GM18858 (cell line): ENCODE measurements around the gene TRIM24.
"Not testable (repeated sequence)": the region's sequence is repeated elsewhere in the genome, so short reads cannot be mapped to it uniquely, and the experiment has no call there.

Experiments
- ATAC-seq: cut with Tn5 transposase; IDR thresholded peaks from one replicate; pipeline ENCODE4 v1.9.1; 2021; ENCODE audit not compliant: unreplicated experiment

Gene TRIM24

GRCh38 chr7:138525757-138526156, 65.7 kb downstream of the TRIM24 start:
- ATAC-seq, result no peak

GRCh38 chr7:138527746-138528223, 67.7 kb downstream of the TRIM24 start:
- ATAC-seq, result no peak

DNA sequence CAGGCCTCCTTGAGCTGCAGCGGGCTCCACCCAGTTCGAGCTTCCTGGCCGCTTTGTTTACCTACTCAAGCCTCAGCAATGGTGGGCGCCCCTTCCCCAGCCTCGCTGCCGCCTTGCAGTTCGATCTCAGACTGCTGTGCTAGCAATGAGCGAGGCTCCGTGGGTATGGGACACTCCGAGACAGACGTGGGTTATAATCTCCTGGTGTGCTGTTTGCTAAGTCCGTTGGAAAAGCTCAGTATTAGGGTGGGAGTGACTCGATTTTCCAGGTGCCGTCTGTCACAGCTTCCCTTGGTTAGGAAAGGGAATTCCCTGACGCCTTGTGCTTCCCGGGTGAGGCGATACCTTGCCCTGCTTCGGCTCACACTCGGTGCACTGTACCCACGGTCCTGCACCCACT, 76.8 kb downstream of the TRIM24 start:
- not testable (repeated sequence) for ATAC-seq

- ATAC-seq, result no peak
Measured at GRCh38 chr7:138538518-138538917, 78.5 kb downstream of the TRIM24 start.

- ATAC-seq, result no peak
Measured at GRCh38 chr7:138538997-138539644, 79.1 kb downstream of the TRIM24 start.

DNA sequence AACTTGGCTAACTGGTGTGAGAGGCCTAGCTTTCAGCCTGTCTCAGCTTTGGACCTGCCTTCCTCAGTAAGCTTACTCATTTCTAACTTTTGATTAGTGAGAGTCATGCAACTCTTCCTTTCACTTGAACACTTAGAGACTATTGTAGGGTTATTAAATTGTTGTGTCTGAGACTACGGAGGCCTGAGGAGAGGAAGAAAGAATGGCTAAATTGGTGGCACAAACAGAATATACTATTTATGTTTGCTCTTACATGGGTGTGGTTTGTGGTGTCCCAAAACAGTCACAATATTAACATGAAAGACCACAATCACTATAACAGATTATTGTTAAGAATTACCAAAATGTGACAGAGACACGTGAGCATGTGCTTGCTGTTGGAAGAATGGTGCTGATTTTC, 82.1 kb downstream of the TRIM24 start:
- ATAC-seq, result peak; percentile 88

DNA sequence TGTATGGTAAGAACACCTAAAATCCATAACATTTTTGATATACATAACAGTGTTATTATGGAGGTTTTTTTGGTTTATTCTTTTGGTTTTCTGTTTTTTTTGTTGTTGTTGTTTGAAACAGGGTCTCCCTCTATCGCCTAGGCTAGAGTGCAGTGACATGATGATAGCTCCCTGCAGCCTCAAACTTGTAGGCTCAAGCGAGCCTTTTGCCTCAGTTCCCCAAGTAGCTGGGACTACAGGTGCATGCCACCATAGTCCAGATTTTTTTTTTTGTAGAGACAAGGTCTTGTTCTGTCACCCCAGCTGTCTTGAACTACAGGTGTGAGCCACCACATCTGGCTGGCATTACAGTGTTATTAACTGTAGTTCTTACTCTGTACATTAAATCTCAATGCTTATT, 83.7 kb downstream of the TRIM24 start:
- no peak for ATAC-seq

GRCh38 chr7:138545123-138545522, 85.1 kb downstream of the TRIM24 start:
- ATAC-seq, result no peak

DNA sequence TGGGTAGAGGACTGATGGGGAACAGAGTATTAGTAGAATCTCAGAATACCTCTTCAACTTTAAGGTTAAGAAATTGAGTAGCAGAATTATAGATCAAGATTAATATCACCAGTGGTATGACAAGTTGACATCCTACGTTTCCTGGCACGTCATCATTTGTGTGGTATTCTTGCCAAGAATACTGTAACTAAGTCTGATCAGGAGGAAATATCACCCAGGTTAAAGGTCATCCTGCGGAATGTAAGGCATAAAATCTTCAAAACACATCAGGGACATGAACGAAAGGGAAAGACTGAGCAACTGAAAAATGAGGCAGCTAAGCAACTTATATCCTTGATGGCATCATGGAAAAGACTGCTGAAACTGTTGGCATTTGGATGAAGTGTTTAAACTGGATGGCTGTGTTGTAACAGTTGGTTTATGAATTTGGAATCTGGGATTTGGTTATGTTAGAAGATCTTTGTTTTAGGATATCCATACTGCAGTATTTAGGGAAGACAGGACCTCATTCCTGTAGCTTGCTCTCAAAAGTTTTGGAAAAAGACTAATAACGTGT, 86.1 kb downstream of the TRIM24 start:
- no peak for ATAC-seq

GRCh38 chr7:138546829-138547228, 86.8 kb downstream of the TRIM24 start:
- no peak for ATAC-seq

GRCh38 chr7:138549082-138549481, 89.0 kb downstream of the TRIM24 start:
- ATAC-seq, result no peak

DNA sequence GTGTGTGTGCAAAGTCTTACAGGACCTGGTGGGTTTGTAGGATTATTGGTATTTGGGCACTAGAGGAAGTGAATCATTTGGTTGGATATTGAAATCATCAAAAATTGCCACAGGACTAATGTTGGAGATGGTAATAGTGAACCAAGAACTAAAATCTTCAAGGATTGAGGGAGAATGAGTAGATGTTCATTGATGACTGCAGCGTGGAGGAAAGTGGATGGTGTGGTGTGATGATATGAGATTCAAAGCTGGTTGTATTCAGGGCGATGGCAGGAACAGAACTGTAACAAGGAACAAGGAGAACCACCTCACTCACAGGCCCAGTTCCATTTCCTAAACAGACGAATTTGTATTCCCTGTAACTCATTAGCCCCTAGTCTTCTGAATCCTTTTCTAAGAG, 90.3 kb downstream of the TRIM24 start:
- no peak for ATAC-seq

- no peak for ATAC-seq
Measured at GRCh38 chr7:138551102-138551501, 91.0 kb downstream of the TRIM24 start.

GRCh38 chr7:138553805-138554204, 93.7 kb downstream of the TRIM24 start:
- ATAC-seq, result no peak

GRCh38 chr7:138554674-138555073, 94.6 kb downstream of the TRIM24 start:
- ATAC-seq, result no peak

GRCh38 chr7:138555684-138556083, 95.6 kb downstream of the TRIM24 start:
- ATAC-seq, result no peak

- no peak for ATAC-seq
Measured at GRCh38 chr7:138556771-138557484, 96.9 kb downstream of the TRIM24 start.

DNA sequence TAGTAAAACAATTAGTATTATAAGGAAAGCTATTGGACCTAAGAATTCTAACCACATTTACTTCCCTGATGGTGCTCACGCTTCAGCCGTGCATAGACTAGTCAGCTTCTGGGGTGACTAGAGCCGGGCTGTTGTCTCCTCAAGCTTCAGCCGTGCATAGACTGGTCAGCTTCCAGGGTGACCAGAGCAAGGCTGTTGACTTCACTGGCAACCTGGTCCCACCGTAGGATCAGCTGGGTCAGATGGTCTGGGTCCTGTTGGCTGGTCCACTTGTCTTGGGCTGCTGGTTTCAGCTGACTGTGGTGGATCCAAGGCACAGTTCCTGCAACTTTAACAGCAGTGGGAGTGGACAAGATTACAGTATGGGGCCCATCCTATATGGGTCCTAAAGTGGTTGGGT, 99.4 kb downstream of the TRIM24 start:
- ATAC-seq, result no peak

- no peak for ATAC-seq
Measured at GRCh38 chr7:138563808-138564207, 103.7 kb downstream of the TRIM24 start.

- ATAC-seq, result no peak
Measured at GRCh38 chr7:138564365-138564764, 104.3 kb downstream of the TRIM24 start.

DNA sequence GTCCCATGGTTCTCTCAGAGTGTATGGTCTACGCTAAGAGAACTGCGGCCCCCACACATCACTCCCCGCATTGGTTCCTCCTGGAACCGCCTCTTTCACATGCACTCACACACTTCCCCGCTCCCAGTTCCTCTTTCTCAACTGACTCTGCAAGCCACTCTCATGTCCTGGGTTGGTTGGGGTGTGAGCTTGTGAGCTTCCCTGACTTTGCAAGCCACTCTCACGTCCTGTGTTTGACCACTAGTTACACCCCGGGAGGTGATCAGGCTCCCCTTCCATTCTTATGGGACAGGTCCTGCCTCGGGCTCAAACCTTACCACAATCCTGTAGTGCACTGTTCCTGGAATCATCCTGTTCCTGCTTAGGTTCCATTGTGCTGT, 105.0 kb downstream of the TRIM24 start:
- ATAC-seq, result no peak

DNA sequence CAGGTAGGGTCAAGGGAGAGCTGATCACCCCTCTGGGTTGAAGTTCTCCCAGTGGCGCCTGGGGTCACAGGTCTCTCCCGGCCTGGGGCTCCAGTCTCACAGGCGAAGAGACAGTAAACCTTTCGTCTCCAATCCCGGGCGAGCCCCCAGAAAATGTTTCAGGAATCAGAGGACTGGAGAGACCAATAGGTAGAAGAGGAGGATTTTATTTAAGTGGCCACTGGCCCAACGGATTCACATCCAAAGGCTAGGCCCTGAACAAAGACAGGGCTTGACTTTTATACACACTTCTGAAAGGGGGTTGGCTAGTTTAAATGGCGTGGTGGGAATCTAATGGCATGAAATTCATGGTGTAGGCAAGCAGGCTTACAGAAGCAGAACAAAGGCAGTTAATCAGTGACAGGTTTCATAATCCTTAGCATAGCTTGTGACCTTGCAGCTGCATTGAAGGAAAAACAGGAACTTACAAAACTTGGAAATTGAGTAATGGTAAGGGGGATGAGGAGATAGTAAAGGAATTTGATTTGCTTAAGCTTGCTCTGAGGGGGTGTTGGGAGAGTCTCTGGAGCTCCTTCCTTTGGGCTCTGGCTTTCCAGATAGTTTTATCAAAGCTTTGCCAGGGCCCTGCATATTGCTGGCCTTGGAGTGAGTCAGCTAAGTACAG, 105.5 kb downstream of the TRIM24 start:
- no peak for ATAC-seq
